Glutamatergic neuron (in vitro differentiated cells): ENCODE results near the gene ALX4. TPM values are rescaled to one million over a fixed set of nuclear protein-coding genes. Genes with fewer than 3 reads are reported as not detected.
A peak's percentile ranks its signal among the peaks of the same experiment; 100 is the strongest.

ENCODE experiments used
- DNase-seq: peaks from one replicate; pipeline ENCODE4 v3.0.0; 2022
- H3K27ac Mint-ChIP-seq: one replicate; pipeline ENCODE4 v1.8.0; 2020; ENCODE audit warnings: mild to moderate bottlenecking, mixed read lengths, inconsistent platforms; ENCODE audit not compliant: unreplicated experiment
- H3K27me3 Mint-ChIP-seq: one replicate; pipeline ENCODE4 v1.8.0; 2020; ENCODE audit warnings: mild to moderate bottlenecking, moderate library complexity, mixed read lengths, inconsistent platforms; ENCODE audit not compliant: unreplicated experiment
- H3K36me3 Mint-ChIP-seq: one replicate; pipeline ENCODE4 v1.8.0; 2020; ENCODE audit warnings: mild to moderate bottlenecking, mixed read lengths, inconsistent platforms; ENCODE audit not compliant: unreplicated experiment
- H3K4me1 Mint-ChIP-seq: one replicate; pipeline ENCODE4 v1.8.0; 2020; ENCODE audit warnings: mild to moderate bottlenecking, low read depth, mixed read lengths, inconsistent platforms; ENCODE audit not compliant: unreplicated experiment
- H3K4me3 Mint-ChIP-seq: one replicate; pipeline ENCODE4 v1.8.0; 2020; ENCODE audit warnings: mild to moderate bottlenecking, mixed read lengths, inconsistent platforms; ENCODE audit not compliant: unreplicated experiment
- H3K9me3 Mint-ChIP-seq: one replicate; pipeline ENCODE4 v1.8.0; 2020; ENCODE audit warnings: mild to moderate bottlenecking, moderate library complexity, mixed read lengths, inconsistent platforms; ENCODE audit not compliant: unreplicated experiment
- CTCF ChIP-seq: fragments of 200-600 bp; sonication (generic); IDR thresholded peaks from one replicate; pipeline ENCODE4 v1.5.0; 2021; ENCODE audit not compliant: partially characterized antibody, unreplicated experiment
- total RNA-seq: library from RNA; stranded (reverse); fragmentation: NEBNext Ultra II Directional; extraction: Animal tissue kit (Norgen Biotek cat#: 25700); gene quantifications from one replicate; pipeline ENCODE4 v1.2.1, GENCODE V29; 2021; ENCODE audit not compliant: unreplicated experiment

ALX4 gene
- total RNA-seq, 1 donor from 2014 or later, result not detected

GRCh38 chr11:44311339-44312261 lies 1.7 kb upstream of the ALX4 start:
- H3K27ac Mint-ChIP-seq, result no peak overlapping the region

GRCh38 chr11:44310463-44311272 lies 729 bp upstream of the ALX4 start:
- Mint-ChIP-seq H3K9me3 (peaks cover 15% of the 10 kb centered on the region), H3K27me3 (peaks cover 55% of the 10 kb centered on the region), H3K36me3 (peaks cover 4% of the 10 kb centered on the region), H3K4me3 (peak overlapping the region; percentile 52), H3K4me1 (peaks cover 2% of the 10 kb centered on the region), H3K27ac (no peak overlapping the region)
- no peak for TF ChIP-seq CTCF
- no peak for DNase-seq

More at GRCh38 chr11:44311339-44312261, 1.7 kb upstream of the ALX4 start:
- peaks cover 58% of the 10 kb centered on the region for H3K27me3 Mint-ChIP-seq
- H3K4me3 Mint-ChIP-seq, result no peak overlapping the region
- peaks cover 17% of the 10 kb centered on the region for H3K9me3 Mint-ChIP-seq
- DNase-seq, result no peak
- H3K36me3 Mint-ChIP-seq, result peaks cover 4% of the 10 kb centered on the region
- TF ChIP-seq CTCF, result no peak
- H3K4me1 Mint-ChIP-seq, result peaks cover under 1% of the 10 kb centered on the region

GRCh38 chr11:44310206-44310462 lies 195 bp upstream of the ALX4 start:
- H3K27ac Mint-ChIP-seq, result no peak overlapping the region
- H3K9me3 Mint-ChIP-seq, result peaks cover 14% of the 10 kb centered on the region
- TF ChIP-seq CTCF, result no peak
- H3K27me3 Mint-ChIP-seq, result peaks cover 54% of the 10 kb centered on the region
- peaks cover 5% of the 10 kb centered on the region for H3K4me1 Mint-ChIP-seq
- no peak for DNase-seq
- peaks cover 4% of the 10 kb centered on the region for H3K36me3 Mint-ChIP-seq
- H3K4me3 Mint-ChIP-seq, result no peak overlapping the region

GRCh38 chr11:44308923-44309477 lies 939 bp downstream of the ALX4 start:
- peaks cover 46% of the 10 kb centered on the region for H3K27me3 Mint-ChIP-seq
- H3K4me1 Mint-ChIP-seq, result peaks cover 6% of the 10 kb centered on the region
- peaks cover 4% of the 10 kb centered on the region for H3K36me3 Mint-ChIP-seq
- H3K27ac Mint-ChIP-seq, result no peak overlapping the region
- no peak for DNase-seq
- no peak for TF ChIP-seq CTCF
- peaks cover 12% of the 10 kb centered on the region for H3K9me3 Mint-ChIP-seq
- H3K4me3 Mint-ChIP-seq, result peak overlapping the region; percentile 55
